Astrocyte (in vitro differentiated cells and primary cell): Measurements from ENCODE around the gene INPP5A.

Experiments used
- CTCF ChIP-seq: IDR thresholded peaks from 2 replicates; pipeline ENCODE4 v1.5.1; 2011; ENCODE audit warnings: low read depth, mild to moderate bottlenecking, inconsistent platforms, low read length, moderate library complexity; ENCODE audit not compliant: insufficient read depth
- EZH2 ChIP-seq: IDR thresholded peaks from 2 replicates; pipeline ENCODE4 v1.6.1; 2012; ENCODE audit warnings: mild to moderate bottlenecking, low read length, inconsistent platforms; ENCODE audit not compliant: insufficient read depth

DNA sequence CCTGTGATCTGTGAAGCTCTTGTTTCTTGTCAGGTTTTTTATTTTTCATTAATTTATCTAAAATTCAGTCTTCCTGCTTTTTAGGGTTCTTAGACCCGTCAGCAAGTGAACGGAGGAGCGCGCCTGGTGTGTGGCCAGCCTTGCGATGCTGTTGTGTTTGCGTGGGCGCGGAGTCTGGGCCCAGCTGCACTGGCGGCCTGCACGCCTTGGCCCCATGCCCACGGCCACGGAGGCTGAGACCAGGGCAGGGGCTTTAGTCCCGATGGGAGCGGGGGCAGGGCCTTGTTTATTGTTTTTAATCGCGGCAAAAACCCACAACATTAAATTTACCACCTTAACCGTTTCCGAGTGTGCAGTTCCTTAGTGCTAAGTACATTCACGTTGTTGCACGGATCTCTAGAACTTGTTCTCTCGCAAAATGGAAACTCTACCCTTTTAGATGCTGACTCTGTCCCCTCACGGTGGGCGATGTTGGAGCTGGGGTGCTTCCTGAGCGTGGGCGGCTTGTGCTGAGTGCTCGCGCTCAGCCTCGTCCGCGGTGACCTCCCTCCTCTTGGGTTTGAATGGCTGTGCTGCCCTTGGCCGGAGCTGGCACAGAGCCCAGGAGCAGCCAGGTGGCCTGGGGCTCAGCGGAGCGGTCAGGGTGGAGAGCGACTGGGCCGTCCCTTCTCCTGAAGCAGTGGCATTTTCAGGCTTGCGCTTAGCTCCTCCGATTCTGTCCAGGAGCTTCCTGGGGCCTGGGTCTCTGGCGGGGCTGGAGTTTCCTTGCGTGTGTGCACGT is 69.1 kb downstream of the INPP5A start:
- TF ChIP-seq CTCF, result no peak
- no peak for TF ChIP-seq EZH2
